ENCODE measurements around the gene SLC6A8. TPM values are rescaled to one million over a fixed set of nuclear protein-coding genes. Genes with fewer than 3 reads are reported as not detected.

Gene SLC6A8
- total and polyA plus RNA-seq, 2 of the 4 experiments (the other 2 are of a cell fraction) = 7.2 to 25.5 TPM

GRCh38 chrX:153684467-153685155 is 3.1 kb upstream of the SLC6A8 start:
- in situ Hi-C loops (cut with MboI; ENCODE audit: low sequenced_read_pairs) = no loop called here
- dilution Hi-C loops (cut with HindIII; ENCODE audit: low sequenced_read_pairs, unreplicated experiment) = no loop called here
- Histone ChIP-seq H2BK20ac (ENCODE audit: low read depth, low read length) (no peak overlapping the region), H3K56ac (ENCODE audit: extremely low read depth, insufficient read depth, low read length) (no peak overlapping the region), H3K4ac (ENCODE audit: low read depth, low read length) (no peak overlapping the region), H4K20me1 (ENCODE audit: insufficient read depth, low read length) (peaks cover 3% of the 10 kb centered on the region), H4K8ac (ENCODE audit: low read depth in 2 of 2, low read length in 2 of 2) (no peak overlapping the region), H3K14ac (replicated peaks; ENCODE audit: low read depth, low read length) (no peak overlapping the region), H3K23ac (ENCODE audit: low read depth, low read length) (no peak overlapping the region), H3K27ac (ENCODE audit: insufficient read depth, low read length) (no peak overlapping the region), H2BK120ac (ENCODE audit: low read depth, low read length) (no peak overlapping the region), H3K4me3 (ENCODE audit: insufficient read depth, low read depth, low read length) (no peak overlapping the region), H3K9me3 (ENCODE audit: control insufficient read depth, insufficient read depth, low read length) (peaks cover 8% of the 10 kb centered on the region; the same call in 1 of the 2 replicates), H4K5ac (ENCODE audit: low read depth, low read length) (no peak overlapping the region), H3K9me1 (ENCODE audit: insufficient read depth, low read length) (0 out of 2 replicates have a peak, but pooled peaks cover 1% of the 10 kb centered on the region), H3K4me1 (ENCODE audit: control insufficient read depth, insufficient read depth, low read length) (peaks cover under 1% of the 10 kb centered on the region), H2AK9ac (replicated peaks; ENCODE audit: low read depth, low read length, poor library complexity) (no peak overlapping the region), H2AK5ac (ENCODE audit: low read depth, low read length) (no peak overlapping the region), H2BK15ac (ENCODE audit: low read depth, low read length) (no peak overlapping the region), H2BK5ac (ENCODE audit: low read depth, low read length, poor library complexity, severe bottlenecking) (no peak overlapping the region), H2AFZ (replicated peaks; ENCODE audit: low read length, poor library complexity) (no peak overlapping the region), H3K36me3 (ENCODE audit: control insufficient read depth, insufficient read depth, low read length) (no peaks in the 10 kb centered on the region), H3K27me3 (ENCODE audit: control insufficient read depth, insufficient read depth, low read length) (peaks cover 3% of the 10 kb centered on the region; the same call in 1 of the 2 replicates), H3K9ac (ENCODE audit: low read depth, low read length) (no peak overlapping the region), H3K79me1 (ENCODE audit: low read depth in 1 of 2, low read length in 2 of 2) (0 out of 4 replicates have a peak, but pooled peaks cover 0 to 2% of the 10 kb centered on the region in 2 experiments), H3K18ac (ENCODE audit: low read depth, low read length) (no peak overlapping the region), H4K91ac (ENCODE audit: insufficient read depth, low read depth, low read length) (no peak overlapping the region), H3K4me2 (ENCODE audit: low read depth, low read length) (no peak overlapping the region)
- POLR2A ChIA-PET (ENCODE audit: unreplicated experiment) = no interaction called here
- no peak for TF ChIP-seq FOS (IDR thresholded peaks at IDR 0.05; ENCODE audit: low read depth, low read length)
- no peak for TF ChIP-seq NFE2L2 (IDR thresholded peaks at IDR 0.05; ENCODE audit: low read depth, low read length)
- TF ChIP-seq CHD1 (IDR thresholded peaks at IDR 0.05; ENCODE audit: low read depth, low read length) = no peak
- TF ChIP-seq RCOR1 (IDR thresholded peaks at IDR 0.05; ENCODE audit: insufficient replicate concordance, low read length) = no peak
- no peak for TF ChIP-seq POLR2A (IDR thresholded peaks at IDR 0.05; ENCODE audit: low read depth, low read length)
- TF ChIP-seq CTCF (conservative IDR thresholded peaks at IDR 0.05; ENCODE audit: low read depth, low read length) = no peak
- CTCF ChIA-PET = no interaction called here
- intact Hi-C loops (cut with micrococcal nuclease) = no loop called here
- ATAC-seq (ENCODE audit: low read depth) (no peak), DNase-seq (no peak)
- BruUV-seq (replicated peaks) = no TSS peak
- WGBS, 2 experiments (ENCODE audit: extremely low coverage in 2 of 2, insufficient read length in 1 of 2) = 70% methylated on average over 2 of the region's 21 CpGs; no CpG with 5 or more reads in 1 of the 2 experiments
